GM18870 (cell line): Measurements from ENCODE around the gene PRXL2C.
A peak's percentile ranks its signal among the peaks of the same experiment; 100 is the strongest.
"Not testable (repeated sequence)": the region's sequence is repeated elsewhere in the genome, so short reads cannot be mapped to it uniquely, and the experiment has no call there.

Experiments used
- ATAC-seq: cut with Tn5 transposase; IDR thresholded peaks from one replicate; pipeline ENCODE4 v1.9.1; 2021; ENCODE audit warnings: moderate library complexity; ENCODE audit not compliant: unreplicated experiment

Gene PRXL2C, protein sequence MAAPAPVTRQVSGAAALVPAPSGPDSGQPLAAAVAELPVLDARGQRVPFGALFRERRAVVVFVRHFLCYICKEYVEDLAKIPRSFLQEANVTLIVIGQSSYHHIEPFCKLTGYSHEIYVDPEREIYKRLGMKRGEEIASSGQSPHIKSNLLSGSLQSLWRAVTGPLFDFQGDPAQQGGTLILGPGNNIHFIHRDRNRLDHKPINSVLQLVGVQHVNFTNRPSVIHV

DNA sequence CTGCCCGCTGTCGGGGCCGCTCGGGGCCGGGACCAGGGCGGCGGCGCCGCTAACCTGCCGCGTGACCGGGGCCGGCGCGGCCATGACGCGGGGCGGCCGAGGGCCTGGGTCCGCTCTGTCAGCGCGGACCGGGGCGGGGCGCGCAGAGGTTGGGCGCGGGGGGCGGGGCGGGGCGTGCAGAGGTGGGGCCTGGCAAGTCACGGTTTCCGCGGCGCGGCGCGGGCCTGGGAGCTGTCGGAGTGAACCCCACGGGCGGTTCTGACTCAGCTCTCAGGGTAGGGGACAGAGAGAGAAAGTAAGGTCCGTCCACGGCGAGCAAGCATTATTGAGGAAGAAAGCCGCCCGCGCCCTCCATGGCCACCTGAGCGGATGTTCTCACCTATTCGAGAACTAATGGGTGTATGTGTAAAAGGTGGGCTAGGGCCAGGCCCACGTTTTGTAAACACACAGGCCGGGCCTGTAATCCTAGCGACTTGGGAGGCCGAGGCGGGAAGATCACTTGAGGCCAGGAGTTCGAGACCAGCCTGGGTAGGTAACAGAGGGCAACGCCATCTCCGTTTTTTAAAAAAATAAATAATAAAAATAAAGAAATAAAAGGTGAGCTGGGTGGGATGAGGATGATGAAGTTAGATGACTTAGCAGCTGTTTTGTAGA lies at the start of gene PRXL2C:
PRXL2C (minus strand) TSS at position 120 of the 654 bp plus-strand sequence; CDS start at position 84, 36 bp downstream.
- ATAC-seq = no peak

DNA sequence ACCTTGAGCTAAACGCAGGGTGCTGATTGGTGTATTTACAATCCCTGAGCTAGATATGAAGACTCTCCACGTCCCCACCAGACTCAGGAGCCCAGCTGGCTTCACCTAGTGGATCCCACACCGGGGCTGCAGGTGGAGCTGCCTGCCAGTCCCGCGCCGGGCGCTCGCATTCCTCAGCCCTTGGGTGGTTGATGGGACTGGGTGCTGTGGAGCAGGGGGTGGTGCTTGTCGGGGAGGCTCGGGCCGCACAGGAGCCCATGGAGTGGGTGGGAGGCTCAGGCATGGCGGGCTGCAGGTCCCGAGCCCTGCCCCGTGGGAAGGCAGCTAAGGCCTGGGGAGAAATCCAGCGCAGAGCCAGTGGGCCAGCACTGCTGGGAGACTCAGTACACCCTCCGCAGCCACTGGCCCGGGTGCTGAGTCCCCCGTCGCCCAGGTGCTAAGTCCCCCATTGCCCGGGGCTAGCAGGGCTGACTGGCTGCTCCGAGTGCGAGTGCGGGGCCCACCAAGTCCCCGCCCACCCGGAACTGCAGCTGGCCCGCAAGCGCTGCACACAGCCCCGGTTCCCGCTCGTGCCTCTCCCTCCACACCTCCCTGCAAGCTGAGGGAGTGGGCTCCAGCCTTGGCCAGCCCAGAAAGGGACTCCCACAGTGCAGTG lies 45.7 kb upstream of the PRXL2C start:
- ATAC-seq = not testable (repeated sequence)

DNA sequence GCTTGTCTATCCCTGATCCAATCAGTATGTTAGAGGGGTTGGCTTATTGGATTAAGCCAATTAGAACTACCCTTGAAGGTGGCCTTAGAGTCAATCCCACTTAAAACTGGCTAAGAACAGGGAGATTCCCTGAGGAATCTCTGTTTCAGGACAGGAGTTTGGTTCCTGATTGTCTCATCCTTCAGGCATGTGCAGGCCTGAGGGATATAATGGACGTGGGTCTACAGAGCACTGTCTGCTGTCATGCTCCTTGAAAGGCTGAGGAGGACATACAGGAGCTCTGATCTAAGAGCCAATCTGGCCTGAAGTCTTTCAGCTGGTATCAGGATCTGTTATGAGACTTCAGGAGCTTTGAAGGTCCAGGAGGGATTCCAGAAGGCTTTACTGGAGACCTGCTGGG lies 36.2 kb upstream of the PRXL2C start:
- no peak for ATAC-seq

DNA sequence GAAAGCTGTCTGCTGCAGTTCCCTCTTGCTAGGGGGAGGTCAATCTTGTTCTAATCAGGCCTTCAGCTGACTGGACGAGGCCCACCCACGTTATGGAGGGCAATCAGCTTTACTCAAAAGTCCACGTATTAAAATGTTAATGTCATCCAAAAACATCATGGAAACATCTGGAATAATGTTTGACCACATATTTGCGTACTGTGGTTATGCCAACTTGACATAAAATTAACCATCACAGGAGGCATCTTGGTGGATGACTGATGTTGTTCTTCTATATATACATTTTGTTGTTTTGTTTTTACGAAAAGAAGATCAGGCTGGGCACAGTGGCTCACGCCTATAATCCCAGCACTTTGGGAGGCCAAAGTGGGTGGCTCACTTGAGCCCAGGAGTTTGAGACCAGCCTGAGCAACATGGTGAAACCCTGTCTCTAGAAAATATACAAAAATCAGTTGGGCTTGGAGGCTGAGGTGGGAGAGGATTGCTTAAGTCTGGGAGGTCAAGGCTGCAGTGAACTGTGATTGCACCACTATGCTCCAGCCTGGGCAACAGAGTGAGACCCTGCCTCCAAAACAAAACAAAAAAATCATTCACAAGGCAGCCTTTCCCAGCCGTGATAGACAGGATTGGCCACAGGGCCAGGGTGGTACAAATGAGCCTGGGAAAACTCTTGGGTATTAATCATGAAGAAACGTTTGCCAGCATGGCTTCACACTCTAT lies 33.8 kb upstream of the PRXL2C start:
- no peak for ATAC-seq

DNA sequence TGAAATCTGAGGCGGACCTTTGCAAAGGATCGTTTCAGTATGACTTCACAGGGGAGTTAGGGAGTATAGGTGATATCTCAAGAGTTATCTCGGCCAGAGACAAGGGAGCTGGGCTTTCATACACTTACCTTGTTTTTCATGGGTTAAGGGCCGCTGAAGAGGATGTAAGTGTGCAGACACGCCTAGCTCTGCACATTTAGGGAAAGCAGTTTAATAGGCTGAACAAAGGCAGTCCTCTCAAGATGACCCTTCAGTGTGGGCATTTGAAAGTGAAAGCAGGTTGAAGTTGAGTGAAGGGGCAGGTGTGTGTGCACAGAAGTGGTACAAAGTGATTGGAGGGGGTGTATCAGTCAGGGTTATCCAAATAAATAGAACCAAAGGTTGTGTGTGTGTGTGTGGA lies 33.1 kb upstream of the PRXL2C start:
- no peak for ATAC-seq

DNA sequence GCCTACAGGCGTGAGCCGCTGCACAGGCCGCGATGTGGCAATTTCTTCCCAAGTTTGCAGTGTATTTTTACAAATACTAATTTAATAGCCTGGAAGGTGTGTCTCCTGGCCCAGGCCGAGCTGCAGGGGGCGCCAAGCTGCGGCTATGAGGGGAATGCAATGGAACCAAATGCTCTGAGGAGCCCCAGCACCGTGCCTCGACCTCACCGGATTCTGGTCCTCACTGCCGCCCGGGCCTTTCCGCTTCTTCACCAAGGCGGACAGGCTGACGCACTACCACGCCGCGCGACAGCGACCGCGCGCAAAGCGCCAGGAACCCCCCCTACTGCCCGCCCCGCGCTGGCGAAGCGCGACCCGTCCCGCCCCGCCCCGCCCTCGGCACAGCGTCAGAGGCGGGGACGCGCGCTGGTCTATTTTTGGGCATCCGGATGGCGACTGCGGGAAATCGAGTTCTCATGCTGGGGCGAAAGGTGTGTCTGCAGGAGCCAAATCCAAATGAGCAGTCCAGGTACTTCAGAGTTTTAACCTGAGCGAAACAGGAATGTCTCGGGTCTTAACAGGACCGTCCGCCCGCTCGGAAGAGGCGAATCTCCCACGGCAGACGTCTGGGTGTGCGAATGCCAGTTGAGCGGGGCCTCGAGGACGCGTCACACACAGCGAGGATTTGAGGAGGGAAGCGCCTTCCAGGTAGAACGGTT lies 31.7 kb upstream of the PRXL2C start:
- no peak for ATAC-seq

DNA sequence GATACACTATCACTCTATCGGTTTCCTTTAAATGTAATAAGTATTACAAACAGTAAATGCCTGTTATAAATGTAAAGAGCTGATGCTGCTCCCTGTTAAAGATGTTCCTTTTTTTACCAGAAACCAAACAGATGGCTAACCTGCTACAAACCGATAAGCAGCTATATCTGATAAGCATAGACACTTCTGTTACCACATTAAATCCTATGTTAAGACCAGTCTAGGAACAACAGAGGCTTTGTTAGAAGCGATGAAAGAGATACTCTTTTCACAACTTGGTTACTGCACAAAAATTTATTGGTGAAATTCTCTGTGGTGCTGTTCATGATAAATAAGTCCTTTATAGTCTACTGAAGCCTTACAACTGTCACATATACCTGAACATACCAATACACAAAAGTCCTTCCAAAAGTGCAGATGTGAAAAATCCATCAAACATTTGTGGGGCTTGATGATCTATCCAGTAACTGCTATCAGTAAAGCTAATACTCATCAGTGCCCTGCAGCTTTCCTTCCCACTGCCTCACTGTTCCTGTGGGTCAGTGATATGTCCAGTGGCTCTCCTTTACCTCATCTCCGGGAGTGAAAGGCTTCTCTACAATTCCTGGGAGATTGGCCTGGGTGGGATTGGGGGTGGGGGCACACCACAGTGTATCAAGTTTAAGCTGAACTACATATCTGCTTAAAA lies 25.8 kb upstream of the PRXL2C start:
- no peak for ATAC-seq

DNA sequence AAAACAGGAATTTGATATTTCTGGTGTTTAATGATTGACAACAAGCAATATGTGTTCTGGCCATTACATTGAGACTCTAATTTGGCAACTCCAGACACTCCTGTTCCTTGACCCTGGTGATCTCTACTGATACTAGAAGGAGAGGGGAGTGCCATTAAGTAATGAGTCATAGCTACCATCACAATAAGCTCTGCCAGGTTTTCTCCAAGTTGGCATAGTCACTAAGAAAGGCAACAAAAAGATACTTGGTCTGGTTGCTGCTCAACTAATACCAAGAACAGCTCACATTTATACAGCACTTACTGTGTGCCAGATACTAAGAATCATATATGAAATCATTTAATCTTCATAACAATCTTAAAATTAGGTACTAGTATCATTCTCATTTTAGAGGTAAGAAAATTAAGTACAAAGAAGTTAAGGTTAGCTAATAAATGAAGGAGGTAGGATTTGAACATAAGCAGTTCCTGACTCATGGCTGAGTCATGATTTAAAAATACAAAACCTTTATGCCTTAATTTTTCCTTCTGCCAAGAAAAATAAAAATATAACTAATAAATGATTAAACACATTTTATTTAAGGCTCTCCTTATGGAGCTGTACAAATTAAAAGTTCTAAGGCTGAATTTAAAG lies 19.9 kb upstream of the PRXL2C start:
- no peak for ATAC-seq

DNA sequence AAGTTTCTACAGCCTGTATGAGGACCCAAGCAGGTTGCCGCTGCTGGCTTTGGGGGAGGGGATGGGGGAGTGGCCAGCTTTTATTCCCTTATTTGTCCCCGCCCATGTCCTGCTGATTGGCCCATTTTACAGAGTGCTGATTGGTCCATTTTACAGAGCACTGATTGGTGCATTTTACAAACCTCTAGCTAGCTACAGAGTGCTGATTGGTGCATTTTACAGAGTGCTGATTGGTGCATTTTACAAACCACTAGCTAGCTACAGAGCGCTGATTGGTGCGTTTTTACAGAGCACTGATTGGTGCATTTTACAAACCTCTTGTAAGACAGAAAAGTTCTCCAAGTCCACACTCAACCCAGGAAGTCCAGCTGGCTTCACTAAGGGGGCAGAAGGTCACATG lies 18.7 kb upstream of the PRXL2C start:
- ATAC-seq = not testable (repeated sequence)

DNA sequence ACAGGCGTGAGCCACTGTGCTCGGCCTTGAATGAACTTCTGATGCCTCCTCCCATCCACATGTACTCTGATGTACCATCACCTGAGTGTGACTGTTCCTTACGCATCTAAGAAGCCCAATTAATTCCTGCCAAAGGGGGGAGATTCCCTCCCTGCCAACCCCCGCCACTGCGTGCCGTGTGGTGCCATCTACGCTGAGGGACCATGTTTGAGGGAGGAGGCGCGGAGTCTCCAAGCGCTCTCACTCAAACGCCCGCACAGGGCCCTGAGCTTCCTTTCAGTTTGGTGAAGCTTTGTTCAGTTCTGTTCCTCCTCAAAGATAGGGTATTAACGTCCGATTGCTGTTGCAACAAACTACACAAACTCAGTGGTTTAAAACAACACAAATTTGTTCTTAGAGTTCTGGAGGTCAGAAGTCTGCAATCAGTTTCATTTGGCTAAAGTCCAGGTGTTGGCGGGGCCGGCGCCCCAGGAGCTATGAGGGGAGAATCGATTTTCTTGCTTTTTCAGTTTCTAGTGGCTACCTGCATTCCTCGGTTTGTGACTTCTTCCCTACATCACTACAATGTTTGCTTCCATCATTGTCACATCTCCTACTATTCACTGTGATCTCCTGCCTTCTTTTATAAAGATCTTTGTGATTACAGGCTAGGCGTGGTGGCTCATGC lies 13.9 kb upstream of the PRXL2C start:
- no peak for ATAC-seq

DNA sequence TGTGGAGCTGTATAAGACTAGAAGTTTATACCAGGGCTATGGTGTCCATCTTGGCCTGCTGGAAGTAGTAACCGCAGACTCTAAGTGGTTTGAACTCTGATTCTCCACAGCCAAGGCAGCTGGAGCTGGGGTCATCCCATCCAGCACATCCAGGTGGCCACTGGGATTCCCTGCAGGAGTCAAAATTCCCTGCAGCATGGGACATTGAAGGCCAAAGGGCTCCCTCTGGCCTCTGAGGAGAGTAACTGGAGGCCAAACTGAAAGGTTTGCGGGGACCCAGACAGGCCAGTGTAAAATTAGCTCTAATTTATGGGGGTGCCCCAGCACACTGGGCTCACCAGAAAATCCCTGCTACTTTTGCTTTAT lies 12.2 kb upstream of the PRXL2C start:
- no peak for ATAC-seq

DNA sequence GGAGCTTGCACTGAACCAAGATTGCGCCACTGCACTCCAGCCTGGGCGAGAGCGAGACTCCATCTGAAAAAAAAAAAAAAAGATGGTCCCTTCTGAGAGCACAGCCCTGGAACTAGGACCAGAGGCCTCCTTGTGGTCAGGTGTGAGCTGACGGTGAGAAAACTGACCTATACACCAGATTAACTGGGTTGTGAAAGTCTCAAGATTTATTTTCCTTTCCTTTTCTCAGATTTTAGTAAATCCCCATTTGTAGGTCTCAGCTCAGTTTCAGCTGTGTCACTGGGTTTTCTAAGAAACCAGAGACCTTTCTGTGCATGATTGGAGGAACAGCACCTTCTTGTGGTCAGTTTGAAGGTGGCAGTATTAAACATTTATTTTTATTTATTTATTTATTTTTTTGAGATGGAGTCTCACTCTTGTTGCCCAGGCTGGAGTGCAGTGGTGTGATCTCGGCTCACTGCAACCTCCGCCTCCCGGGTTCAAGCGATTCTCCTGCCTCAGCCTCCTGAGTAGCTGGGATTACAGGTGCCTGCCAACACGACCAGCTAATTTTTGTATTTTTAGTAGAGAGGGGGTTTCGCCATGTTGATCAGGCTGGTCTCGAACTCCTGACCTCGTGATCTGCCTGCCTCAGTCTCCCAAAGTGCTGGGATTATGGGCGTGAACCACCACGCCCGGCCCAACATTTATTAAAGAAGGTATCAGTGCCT lies 11.7 kb upstream of the PRXL2C start:
- peak; percentile 84 for ATAC-seq

DNA sequence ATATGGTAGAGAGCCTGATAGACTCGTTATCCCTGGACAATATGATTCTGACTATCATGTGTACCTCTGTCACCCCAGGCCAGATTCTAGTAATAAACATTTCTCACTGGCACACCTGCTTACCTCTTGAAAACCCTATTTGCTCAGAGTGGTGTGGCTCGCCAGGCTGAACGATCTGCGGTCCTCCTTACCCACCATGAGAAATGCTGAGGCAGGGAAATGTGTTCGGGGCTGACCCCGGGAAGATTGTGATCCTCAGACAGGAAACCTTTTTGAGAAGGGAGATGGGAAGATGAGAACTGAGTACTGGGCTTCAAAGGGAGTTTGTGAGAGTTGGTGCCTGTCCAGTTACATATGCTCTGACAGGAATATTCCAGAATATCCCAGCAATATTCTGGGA lies 10.7 kb upstream of the PRXL2C start:
- ATAC-seq = no peak

DNA sequence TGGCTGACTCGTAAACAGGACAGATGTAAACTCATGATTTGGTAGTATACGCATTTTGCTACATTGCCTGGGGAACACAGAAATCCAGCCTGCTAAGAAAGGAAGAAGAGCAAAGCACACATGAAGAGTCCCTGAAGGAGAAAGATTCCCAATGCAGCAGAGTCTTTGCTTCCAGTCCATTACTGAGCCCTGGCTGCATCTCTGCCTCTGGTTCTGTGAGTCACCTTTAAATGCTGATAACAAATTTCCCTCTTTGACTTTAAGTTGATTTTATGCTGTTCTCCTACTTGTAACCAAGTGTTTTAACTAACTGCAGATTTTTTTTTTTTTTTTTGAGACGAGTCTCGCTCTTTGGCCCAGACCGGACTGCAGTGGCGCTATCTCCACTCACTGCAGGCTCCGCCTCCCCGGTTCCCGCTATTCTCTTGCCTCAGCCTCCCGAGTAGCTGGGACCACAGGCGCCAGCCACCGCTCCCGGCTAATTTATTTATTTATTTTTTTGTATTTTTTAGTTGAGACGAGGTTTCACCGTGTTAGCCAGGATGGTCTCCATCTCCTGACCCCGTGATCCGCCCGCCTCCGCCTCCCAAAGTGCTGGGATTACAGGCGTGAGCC lies 8.5 kb upstream of the PRXL2C start:
- ATAC-seq = no peak

DNA sequence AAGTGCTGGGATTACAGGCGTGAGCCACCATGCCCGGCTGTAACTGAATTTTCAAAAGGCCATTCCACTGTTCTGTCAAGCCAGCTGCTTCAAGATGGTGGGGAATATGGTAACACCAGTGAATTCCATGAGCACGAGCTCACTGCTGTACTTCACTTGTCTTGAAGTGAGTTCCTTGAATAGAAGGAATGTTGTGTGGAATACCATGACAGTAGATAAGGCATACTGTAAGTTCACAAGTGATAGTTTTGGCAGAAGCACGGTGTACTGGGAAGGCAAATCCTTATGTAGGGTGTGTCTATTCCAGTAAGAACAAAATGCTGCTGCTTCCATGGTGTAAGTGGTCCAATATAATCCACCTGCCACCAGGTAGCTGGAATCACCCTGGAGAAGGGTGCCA lies 6.6 kb upstream of the PRXL2C start:
- ATAC-seq = no peak

DNA sequence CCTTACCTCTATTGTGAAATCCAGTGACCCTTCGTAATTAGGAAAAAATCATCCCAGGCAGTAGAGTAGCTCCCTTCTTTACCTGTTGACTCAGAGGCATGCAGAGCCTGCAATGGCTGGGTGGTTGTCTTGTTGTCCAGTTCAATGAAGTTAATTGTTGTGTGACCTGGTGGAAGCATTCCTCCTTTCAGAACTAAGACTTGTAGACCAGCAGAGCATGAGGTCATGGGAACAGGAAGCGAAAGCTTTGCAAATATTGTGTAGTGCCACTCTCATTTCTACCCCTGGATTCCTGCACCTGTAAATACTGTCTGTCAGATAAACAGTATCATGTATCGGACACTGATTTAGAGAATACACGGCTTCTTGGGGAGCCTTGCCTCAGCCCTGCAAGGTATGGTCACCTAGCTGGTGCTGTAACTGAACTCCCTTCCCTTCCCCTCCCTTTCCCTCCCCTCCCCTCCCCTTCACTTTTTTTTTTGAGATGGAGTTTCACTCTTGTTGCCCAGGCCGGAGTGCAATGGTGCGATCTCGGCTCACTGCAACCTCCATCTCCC lies 5.7 kb upstream of the PRXL2C start:
- no peak for ATAC-seq

DNA sequence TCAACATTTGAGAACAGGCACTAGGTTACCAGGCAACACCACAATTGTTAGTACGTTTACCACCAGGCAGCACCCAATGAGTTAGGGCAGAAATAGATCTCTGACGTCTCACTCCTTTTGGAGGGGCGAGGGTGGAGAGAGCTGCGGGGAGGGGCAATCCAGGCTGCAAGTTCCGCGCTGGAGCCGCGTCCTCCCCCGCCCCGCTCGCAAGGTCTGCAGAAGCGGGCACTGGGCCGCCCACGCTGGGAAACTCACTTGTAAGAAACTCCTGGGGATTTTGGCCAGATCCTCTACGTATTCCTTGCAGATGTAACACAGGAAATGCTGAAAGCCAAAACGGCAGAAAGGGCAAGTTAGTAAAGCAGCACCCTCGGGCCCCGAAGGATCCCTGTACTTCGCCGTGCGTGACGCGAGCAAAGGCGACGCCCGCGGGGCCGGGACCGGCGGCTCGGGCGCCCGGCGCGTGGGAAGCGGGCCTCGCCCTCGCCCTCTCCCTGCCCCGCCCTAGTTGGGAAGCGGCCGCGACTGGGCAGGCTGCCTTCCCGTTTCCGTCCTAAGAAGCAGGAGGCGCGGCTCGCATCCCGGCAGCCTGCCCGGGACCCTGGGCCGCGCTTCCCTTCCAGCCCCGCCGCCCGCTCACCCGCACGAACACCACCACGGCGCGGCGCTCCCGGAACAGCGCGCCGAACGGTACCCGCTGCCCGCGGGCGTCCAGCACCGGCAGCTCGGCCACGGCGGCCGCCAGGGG lies 493 bp downstream of the PRXL2C start:
- ATAC-seq = no peak

DNA sequence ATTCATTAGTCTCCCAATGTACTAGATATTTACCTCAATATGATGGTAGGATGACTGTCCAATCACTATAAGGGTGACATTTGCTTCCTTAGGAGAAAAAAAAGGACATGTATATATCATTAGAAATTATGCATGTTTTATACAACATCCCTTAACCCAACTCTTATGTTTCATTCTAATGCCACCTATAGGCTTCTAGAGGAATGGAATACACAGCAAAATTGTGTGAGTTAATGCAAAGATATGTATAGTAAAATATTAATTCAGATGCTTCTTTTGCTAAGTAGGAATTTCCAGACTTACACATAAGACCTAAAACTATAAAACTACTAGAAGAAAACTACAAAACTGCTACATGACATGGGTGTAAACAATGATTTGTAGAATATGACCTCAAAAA lies 3.5 kb downstream of the PRXL2C start:
- ATAC-seq = no peak
